Fibroblast of the aortic adventitia (primary cell): ENCODE results near the gene GPC6. TPM values are rescaled to one million over a fixed set of nuclear protein-coding genes. Genes with fewer than 3 reads are reported as not detected.

Source experiments
- DNase-seq: peaks from one replicate; pipeline ENCODE4 v3.0.0-alpha.2; 2010; ENCODE audit warnings: low read depth
- H3K4me3 ChIP-seq: 2 replicates; pipeline ENCODE4 v1.5.1; 2011; ENCODE audit warnings: low read depth, mild to moderate bottlenecking, control low read depth, low read length, moderate library complexity
- total RNA-seq: library from RNA; depleted of rRNA; stranded (reverse); fragments of >200 nt; gene quantifications from 2 replicates; pipeline ENCODE4 v1.2.3, GENCODE V29; 2012; ENCODE audit warnings: low replicate concordance
- TF ChIP-seq, protein P1 (sequence below): IDR thresholded peaks from 2 replicates; pipeline ENCODE4 v1.5.1; 2011; ENCODE audit warnings: mild to moderate bottlenecking, low read length, control low read depth, inconsistent platforms; ENCODE audit not compliant: insufficient read depth

Gene GPC6
- total RNA-seq, 1 donor = 92.6 TPM

DNA sequence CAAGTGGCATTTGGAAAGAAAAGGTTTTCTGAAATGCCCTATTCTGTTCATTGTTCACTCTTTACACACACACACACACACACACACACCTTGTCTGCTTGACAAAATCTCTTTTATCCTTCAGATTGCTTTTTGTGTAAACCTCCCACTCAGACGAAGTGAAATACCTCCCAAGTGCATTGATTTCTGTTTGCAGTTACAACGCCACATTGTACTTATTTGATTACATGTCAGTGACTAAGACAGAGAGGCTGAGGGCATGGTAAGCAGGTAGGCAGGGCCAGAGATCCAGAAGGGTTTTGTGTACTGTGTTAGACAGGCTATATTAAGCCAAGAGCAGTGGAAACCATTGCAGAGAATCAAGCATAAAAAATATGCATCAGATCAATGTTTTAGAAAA, 561.8 kb downstream of the GPC6 start:
- no peak for DNase-seq
- no peak overlapping the region for H3K4me3 ChIP-seq
- TF ChIP-seq, protein P1, sequence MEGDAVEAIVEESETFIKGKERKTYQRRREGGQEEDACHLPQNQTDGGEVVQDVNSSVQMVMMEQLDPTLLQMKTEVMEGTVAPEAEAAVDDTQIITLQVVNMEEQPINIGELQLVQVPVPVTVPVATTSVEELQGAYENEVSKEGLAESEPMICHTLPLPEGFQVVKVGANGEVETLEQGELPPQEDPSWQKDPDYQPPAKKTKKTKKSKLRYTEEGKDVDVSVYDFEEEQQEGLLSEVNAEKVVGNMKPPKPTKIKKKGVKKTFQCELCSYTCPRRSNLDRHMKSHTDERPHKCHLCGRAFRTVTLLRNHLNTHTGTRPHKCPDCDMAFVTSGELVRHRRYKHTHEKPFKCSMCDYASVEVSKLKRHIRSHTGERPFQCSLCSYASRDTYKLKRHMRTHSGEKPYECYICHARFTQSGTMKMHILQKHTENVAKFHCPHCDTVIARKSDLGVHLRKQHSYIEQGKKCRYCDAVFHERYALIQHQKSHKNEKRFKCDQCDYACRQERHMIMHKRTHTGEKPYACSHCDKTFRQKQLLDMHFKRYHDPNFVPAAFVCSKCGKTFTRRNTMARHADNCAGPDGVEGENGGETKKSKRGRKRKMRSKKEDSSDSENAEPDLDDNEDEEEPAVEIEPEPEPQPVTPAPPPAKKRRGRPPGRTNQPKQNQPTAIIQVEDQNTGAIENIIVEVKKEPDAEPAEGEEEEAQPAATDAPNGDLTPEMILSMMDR = no peak

DNA sequence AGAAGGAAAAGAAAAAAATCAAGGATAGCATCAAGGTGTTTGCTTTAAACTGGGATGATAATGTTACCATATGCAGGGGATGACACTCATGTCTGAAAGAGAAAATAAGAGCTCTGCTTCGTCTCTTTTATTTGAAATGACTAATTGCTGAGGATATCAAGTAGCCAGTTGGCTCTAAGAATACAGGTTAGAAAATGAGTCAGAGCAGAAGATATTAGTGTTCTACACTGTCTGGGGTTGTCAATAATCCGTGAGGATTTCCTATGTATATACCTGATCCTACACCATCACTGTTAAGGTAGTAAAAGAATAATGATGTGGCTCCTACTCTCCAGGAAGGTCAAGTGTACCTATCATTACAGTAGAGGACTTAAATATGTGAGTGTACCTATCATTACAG, 562.5 kb downstream of the GPC6 start:
- no peak overlapping the region for H3K4me3 ChIP-seq
- no peak for DNase-seq
- TF ChIP-seq, protein P1 = no peak

DNA sequence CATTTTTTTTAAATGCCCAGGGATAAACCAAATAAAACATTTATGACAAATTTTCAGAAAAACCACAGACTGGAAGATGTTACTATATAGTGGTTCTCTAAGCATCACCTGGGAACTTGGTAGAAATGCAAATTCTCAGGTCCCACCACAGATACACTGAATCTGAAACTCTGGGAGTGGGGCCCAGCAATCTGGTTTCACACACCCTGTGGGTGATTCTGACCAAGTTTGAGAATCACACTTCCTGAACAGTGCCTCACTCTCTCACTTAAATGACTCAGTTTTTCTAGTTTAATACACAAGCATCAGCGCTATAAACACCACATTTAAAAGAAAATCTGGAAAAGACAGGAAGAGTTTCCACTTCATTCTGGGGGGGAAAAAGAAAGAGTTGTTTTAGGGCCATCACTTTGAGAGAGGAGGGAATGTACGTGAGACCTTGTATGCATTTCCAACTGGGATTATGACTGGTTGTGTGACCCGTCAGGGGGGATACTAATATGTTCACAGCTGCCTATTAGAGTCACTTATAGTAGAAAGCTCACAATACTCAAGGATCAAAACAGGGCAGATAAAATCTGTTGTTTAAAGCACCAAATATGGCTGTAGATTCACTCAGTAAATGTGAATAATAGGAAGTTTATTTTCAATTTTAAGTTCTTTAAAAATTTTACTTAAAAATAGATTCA, 567.7 kb downstream of the GPC6 start:
- TF ChIP-seq, protein P1 = no peak
- H3K4me3 ChIP-seq = no peak overlapping the region
- no peak for DNase-seq

DNA sequence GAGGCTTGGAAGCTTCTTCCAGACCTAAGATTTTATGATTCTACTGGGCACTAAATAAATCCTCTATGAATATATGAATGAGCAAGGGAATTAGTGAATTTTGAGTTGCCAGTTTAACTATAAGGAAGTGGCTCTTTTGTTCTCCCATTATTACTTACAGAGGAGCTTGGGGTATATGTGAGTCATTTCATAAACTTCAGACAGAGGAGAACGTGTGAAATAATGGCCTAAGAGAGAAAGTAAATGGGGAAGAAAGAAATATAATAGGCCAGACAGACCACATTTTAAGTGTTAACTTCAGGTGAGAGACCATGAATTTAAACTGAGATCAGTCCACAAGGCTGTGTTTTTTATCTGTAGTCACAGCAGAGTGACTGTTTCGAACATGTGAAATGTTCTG, 570.9 kb downstream of the GPC6 start:
- H3K4me3 ChIP-seq = no peak overlapping the region
- TF ChIP-seq, protein P1 = no peak
- no peak for DNase-seq

DNA sequence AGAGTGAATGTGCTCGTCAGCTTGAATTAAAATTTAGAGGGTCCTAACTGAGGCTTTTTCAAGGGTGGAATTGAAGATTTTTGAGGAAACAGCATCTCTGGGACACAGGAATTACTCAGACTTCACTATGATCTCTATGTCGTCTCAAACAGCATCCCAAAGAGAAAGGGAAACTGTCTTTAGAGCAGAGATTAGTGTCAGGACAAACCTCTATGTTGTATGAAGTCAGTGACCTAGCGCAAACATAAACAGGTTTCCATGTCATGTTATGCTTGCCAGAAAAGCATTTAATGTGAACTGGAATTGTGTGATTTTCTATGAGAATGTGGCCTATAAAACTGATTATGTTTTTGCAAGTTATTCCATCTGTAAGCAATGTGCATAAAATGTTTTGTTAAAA, 573.7 kb downstream of the GPC6 start:
- TF ChIP-seq, protein P1 = no peak
- no peak for DNase-seq
- H3K4me3 ChIP-seq = no peak overlapping the region

DNA sequence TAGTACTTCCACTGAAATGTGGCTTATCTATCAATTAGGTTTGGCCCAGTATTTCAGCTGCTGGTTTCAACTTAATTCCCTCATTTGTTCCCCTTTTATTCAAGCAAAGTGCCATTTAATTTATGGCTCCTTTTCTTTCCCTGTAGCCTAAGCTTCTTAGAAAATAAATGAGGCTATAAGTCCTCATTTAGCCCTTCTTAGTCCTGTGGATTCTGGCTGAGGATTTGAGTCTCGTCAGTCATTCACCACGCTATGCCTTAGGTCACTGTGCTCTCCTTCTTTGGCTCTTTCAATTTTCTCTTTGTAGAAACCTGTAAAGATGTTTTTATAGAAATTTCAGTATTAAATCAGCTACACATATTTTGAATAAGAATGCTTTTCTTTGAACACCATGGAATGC, 579.1 kb downstream of the GPC6 start:
- H3K4me3 ChIP-seq = no peak overlapping the region
- DNase-seq = no peak
- TF ChIP-seq, protein P1 = no peak

DNA sequence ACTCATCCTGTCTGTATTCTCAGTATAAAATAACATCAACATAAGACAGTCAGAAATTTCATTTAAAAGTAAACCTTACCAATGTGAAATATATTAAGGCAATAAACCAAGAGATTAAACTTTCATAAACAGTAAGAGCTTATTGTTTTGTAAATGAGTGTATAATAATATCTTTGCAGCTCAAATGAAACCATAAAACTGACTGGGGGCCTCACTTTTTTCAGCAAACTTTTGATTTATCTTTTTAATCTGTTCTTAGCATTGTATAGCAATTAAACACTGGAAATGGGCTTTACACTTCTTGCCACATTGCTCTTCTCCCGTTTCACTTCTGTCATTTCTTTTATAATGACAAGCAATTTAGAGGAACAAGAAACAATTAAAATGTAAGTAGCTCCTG, 580.3 kb downstream of the GPC6 start:
- H3K4me3 ChIP-seq = no peak overlapping the region
- TF ChIP-seq, protein P1 = no peak
- DNase-seq = no peak
